Activated T-helper 2 cell treated with anti-CD3 and anti-CD28 coated beads, Interferon-gamma antibody, Interleukin-2, Interleukin-4, amounts not matched to agents 10 μg/mL and 5 μg/mL and 100 μg/mL, durations not matched to agents 14 hours and 24 hours and 36 hours (primary cell): ENCODE data around the gene CASQ1. TPM values are rescaled to one million over a fixed set of nuclear protein-coding genes. Genes with fewer than 3 reads are reported as not detected.

ENCODE experiments used
- total RNA-seq: library from RNA; stranded (reverse); gene quantifications from 2 replicates; pipeline ENCODE4 v1.2.3, GENCODE V29; 2022

Gene CASQ1
- total RNA-seq, 1 donor from 2014 or later = 0.37 TPM

Other genes with a start within 250 kb of the CASQ1 start
- gene IGSF9, start 245.0 kb upstream of the CASQ1 start, total RNA-seq = not detected in 2 replicates
- gene SLAMF9, start 236.3 kb upstream of the CASQ1 start, total RNA-seq = not detected in 2 replicates
- gene PIGM, start 158.6 kb upstream of the CASQ1 start, total RNA-seq = 6.7 and 7.1 TPM in 2 replicates
- gene KCNJ10, start 120.4 kb upstream of the CASQ1 start, total RNA-seq = 0.11 TPM in 1 of 2 replicates, not detected in the other
- gene KCNJ9, start 109.0 kb upstream of the CASQ1 start, total RNA-seq = not detected in 2 replicates
- 34.1 and 35.0 TPM in 2 replicates for gene IGSF8, start 92.0 kb upstream of the CASQ1 start, total RNA-seq
- gene ATP1A2, start 74.8 kb upstream of the CASQ1 start, total RNA-seq = not detected in 2 replicates
- gene ATP1A4, start 39.0 kb upstream of the CASQ1 start, total RNA-seq = 0.41 and 0.55 TPM in 2 replicates
- 61.0 and 61.7 TPM in 2 replicates for gene PEA15, start 14.8 kb downstream of the CASQ1 start, total RNA-seq
- 132 and 143 TPM in 2 replicates for gene DCAF8, start 72.0 kb downstream of the CASQ1 start, total RNA-seq
- gene PEX19, start 94.6 kb downstream of the CASQ1 start, total RNA-seq = 60.9 and 68.5 TPM in 2 replicates
- 153 and 154 TPM in 2 replicates for gene COPA, start 152.7 kb downstream of the CASQ1 start, total RNA-seq
- 65.3 and 72.4 TPM in 2 replicates for gene NCSTN, start 152.8 kb downstream of the CASQ1 start, total RNA-seq
- gene NHLH1, start 176.5 kb downstream of the CASQ1 start, total RNA-seq = 0.30 and 0.32 TPM in 2 replicates
- gene VANGL2, start 210.0 kb downstream of the CASQ1 start, total RNA-seq = not detected in 2 replicates